A549 treated with CORT108297 at 1 μM for 4 hours (cell line): Measurements from ENCODE around the gene LPGAT1. TPM values are rescaled to one million over a fixed set of nuclear protein-coding genes. Genes with fewer than 3 reads are reported as not detected.

Source experiments
- total RNA-seq: library from RNA; stranded (reverse); fragments of 200-300 nt; extraction: Qiagen RNA extraction; gene quantifications from 5 replicates; pipeline ENCODE4 v1.2.3, GENCODE V29; 2022

The LPGAT1 gene, protein sequence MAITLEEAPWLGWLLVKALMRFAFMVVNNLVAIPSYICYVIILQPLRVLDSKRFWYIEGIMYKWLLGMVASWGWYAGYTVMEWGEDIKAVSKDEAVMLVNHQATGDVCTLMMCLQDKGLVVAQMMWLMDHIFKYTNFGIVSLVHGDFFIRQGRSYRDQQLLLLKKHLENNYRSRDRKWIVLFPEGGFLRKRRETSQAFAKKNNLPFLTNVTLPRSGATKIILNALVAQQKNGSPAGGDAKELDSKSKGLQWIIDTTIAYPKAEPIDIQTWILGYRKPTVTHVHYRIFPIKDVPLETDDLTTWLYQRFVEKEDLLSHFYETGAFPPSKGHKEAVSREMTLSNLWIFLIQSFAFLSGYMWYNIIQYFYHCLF
- 20.7 to 35.5 TPM (median 28.5 TPM) in 5 replicates for total RNA-seq

DNA sequence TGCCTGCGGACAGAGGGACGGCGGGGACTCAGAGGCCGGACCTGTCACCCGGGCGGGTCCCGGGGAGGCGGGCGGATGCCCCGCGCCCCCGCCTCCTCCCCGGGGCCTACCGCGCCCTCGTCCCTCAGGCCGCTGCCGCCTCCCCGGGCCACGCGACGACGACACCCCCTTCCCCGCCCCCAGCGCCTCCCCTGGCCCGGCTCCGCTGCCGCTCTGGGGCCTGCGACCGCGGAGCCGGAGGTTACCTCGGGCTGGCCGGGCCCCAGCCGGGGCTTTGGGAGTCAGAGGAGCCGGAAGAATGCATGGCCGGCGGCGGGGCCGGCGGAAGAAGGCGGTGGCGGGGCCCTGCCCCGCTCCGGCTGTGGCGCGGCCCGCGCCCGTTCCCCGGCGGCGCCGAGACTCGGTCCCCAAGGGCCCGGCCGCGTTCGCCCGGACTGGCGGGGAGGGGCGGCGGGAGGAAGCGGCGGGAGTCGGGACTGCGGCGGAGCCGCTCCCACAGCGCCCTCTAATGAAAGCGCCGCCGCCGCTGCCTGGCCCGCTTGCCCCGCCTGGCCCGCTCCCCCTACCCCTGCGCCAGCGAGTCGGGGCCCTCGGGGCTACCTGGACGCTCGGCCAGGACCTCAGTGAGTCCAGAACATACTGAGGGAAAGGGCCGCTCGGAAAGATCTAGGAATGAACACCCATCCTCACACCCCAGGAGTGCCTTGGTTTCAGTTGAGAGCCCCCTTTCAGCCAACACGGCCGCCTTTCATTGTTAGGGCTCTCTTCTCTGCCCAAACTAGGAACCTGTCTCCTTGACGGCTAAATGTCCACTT, at the start of gene LPGAT1:
Gene LPGAT1, minus strand, starts transcription at position 436 of the 815 bp plus-strand sequence. CDS start 1,467 bp downstream, outside the sequence.

Other genes with a start within 250 kb of the LPGAT1 start
- gene NEK2, start 155.1 kb downstream of the LPGAT1 start, total RNA-seq, result 39.2 to 55.5 TPM (median 45.6 TPM) in 5 replicates
- gene INTS7, start 204.8 kb upstream of the LPGAT1 start, total RNA-seq, result 20.3 to 22.8 TPM (median 21.0 TPM) in 5 replicates
- 19.9 to 25.1 TPM (median 23.4 TPM) in 5 replicates for gene DTL, start 205.0 kb upstream of the LPGAT1 start, total RNA-seq